Suprapubic skin (tissue), 4 donors: Measurements from ENCODE around the gene OR4C6. TPM values are rescaled to one million over a fixed set of nuclear protein-coding genes. Genes with fewer than 3 reads are reported as not detected.

Source experiments
- DNase-seq, 2 donors: peaks; one replicate each; pipeline ENCODE4 v3.0.0-alpha.2; 2019; ENCODE audit warnings: low spot score in 2 of 2
- H3K27ac ChIP-seq: fragments of 200-600 bp; sonication (generic); one replicate; pipeline ENCODE4 v1.5.1; 2019
- H3K27me3 ChIP-seq: fragments of 200-600 bp; sonication (generic); one replicate; pipeline ENCODE4 v1.5.1; 2019
- H3K36me3 ChIP-seq: fragments of 200-600 bp; sonication (generic); one replicate; pipeline ENCODE4 v1.5.1; 2019
- H3K4me1 ChIP-seq: fragments of 200-600 bp; sonication (generic); one replicate; pipeline ENCODE4 v1.5.1; 2019
- H3K4me3 ChIP-seq: fragments of 200-600 bp; sonication (generic); one replicate; pipeline ENCODE4 v1.5.1; 2019; ENCODE audit warnings: mild to moderate bottlenecking
- H3K9me3 ChIP-seq: fragments of 200-600 bp; sonication (generic); one replicate; pipeline ENCODE4 v1.5.1; 2019
- EP300 ChIP-seq: sonication (generic); formaldehyde crosslinking; IDR thresholded peaks from one replicate; pipeline ENCODE4 v1.6.1; 2017; ENCODE audit warnings: antibody characterized with exemption
- POLR2A ChIP-seq, 2 donors: fragments of 450-650 bp; IDR thresholded peaks; one replicate each; pipeline ENCODE4 v1.6.1; 2017; ENCODE audit warnings: antibody characterized with exemption in 2 of 2, mild to moderate bottlenecking in 2 of 2, moderate library complexity in 2 of 2
- POLR2AphosphoS5 ChIP-seq, 3 donors: sonication (generic); formaldehyde crosslinking; IDR thresholded peaks; one replicate each; pipeline ENCODE4 v1.6.1; 2017; ENCODE audit warnings: antibody characterized with exemption in 3 of 3
- WGBS: methylation state at CpG from one replicate; pipeline ENCODE4 v1.1.5; 2018; 5-methylcytosine and 5-hydroxymethylcytosine counted together
- total RNA-seq, 4 donors: library from RNA; depleted of rRNA; stranded (reverse); fragments of >200 nt; gene quantifications; one replicate each; pipeline ENCODE4 v1.1.0, GENCODE V29; 2016
- TF ChIP-seq, protein P1 (sequence below), 2 donors: fragments of 200-600 bp in 1 of 2; fragments of 450-650 bp in 1 of 2; sonication (generic) in 1 of 2; IDR thresholded peaks; one replicate each; pipeline ENCODE4 v1.5.1; 2016 to 2019; ENCODE audit warnings: antibody characterized with exemption in 2 of 2, mild to moderate bottlenecking in 1 of 2, moderate library complexity in 1 of 2

Gene OR4C6
- total RNA-seq, 4 donors from 2014 or later = not detected

- no peak for TF ChIP-seq EP300
- TF ChIP-seq POLR2AphosphoS5 (IDR thresholded peaks at IDR 0.05) = no peak
- TF ChIP-seq, protein P1, sequence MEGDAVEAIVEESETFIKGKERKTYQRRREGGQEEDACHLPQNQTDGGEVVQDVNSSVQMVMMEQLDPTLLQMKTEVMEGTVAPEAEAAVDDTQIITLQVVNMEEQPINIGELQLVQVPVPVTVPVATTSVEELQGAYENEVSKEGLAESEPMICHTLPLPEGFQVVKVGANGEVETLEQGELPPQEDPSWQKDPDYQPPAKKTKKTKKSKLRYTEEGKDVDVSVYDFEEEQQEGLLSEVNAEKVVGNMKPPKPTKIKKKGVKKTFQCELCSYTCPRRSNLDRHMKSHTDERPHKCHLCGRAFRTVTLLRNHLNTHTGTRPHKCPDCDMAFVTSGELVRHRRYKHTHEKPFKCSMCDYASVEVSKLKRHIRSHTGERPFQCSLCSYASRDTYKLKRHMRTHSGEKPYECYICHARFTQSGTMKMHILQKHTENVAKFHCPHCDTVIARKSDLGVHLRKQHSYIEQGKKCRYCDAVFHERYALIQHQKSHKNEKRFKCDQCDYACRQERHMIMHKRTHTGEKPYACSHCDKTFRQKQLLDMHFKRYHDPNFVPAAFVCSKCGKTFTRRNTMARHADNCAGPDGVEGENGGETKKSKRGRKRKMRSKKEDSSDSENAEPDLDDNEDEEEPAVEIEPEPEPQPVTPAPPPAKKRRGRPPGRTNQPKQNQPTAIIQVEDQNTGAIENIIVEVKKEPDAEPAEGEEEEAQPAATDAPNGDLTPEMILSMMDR (IDR thresholded peaks at IDR 0.05) = no peak
- no peak for TF ChIP-seq POLR2A (IDR thresholded peaks at IDR 0.05)
- 72% methylated on average over 4 of the region's 4 CpGs for WGBS
- H3K36me3 ChIP-seq = no peaks in the 10 kb centered on the region
Measured at GRCh38 chr11:55701429-55701828, 39.4 kb downstream of the OR4C6 start.

DNA sequence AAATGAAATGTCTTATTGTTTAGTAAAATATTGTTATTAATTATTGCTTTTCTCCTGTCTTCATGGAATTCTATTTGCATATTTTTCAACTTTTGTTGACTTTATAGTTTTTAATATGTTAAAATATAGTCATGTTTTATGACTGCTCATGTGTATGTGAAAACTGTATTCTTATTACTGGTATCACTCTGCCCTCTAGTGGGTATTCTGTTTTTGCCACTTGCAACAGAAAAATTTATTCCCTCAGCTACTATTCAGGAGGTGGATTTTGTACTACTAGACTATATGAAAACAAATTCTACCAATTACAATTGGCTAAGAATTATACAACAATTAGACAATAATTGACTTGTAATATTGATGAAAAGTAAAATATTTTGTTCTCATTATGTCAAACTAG lies 45.0 kb downstream of the OR4C6 start:
- no peak overlapping the region for H3K27ac ChIP-seq
- DNase-seq = no peak
- peaks cover 15% of the 10 kb centered on the region for H3K9me3 ChIP-seq
- TF ChIP-seq POLR2A (IDR thresholded peaks at IDR 0.05) (no peak), EP300 (no peak), POLR2AphosphoS5 (IDR thresholded peaks at IDR 0.05) (no peak)
- TF ChIP-seq, protein P1 (IDR thresholded peaks at IDR 0.05) = no peak
- no peaks in the 10 kb centered on the region for H3K27me3 ChIP-seq
- no peak overlapping the region for H3K4me3 ChIP-seq
- H3K4me1 ChIP-seq = no peaks in the 10 kb centered on the region
- H3K36me3 ChIP-seq = no peaks in the 10 kb centered on the region

More at GRCh38 chr11:55701429-55701828, 39.4 kb downstream of the OR4C6 start:
- peaks cover 24% of the 10 kb centered on the region for H3K9me3 ChIP-seq
- H3K27me3 ChIP-seq = no peaks in the 10 kb centered on the region
- H3K4me1 ChIP-seq = no peaks in the 10 kb centered on the region
- no peak for DNase-seq
- no peak overlapping the region for H3K4me3 ChIP-seq
- H3K27ac ChIP-seq = no peak overlapping the region

GRCh38 chr11:55714982-55715888 lies 53.2 kb downstream of the OR4C6 start:
- WGBS = 30% methylated on average over 10 of the region's 10 CpGs
- Histone ChIP-seq H3K9me3 (peaks cover 13% of the 10 kb centered on the region), H3K27me3 (no peaks in the 10 kb centered on the region), H3K27ac (no peak overlapping the region), H3K4me1 (no peaks in the 10 kb centered on the region), H3K36me3 (no peaks in the 10 kb centered on the region), H3K4me3 (no peak overlapping the region)
- DNase-seq = no peak
- TF ChIP-seq POLR2AphosphoS5 (IDR thresholded peaks at IDR 0.05) (no peak), POLR2A (IDR thresholded peaks at IDR 0.05) (no peak), EP300 (no peak)
- TF ChIP-seq, protein P1 (IDR thresholded peaks at IDR 0.05) = no peak

Other genes with a start within 250 kb of the OR4C6 start
- not detected for gene OR4C15, start 107.7 kb upstream of the OR4C6 start, total RNA-seq
- not detected for gene OR4C16, start 90.1 kb upstream of the OR4C6 start, total RNA-seq
- not detected for gene OR4C11, start 54.6 kb upstream of the OR4C6 start, total RNA-seq
- gene OR4P4, start 27.1 kb upstream of the OR4C6 start, total RNA-seq = not detected
- gene OR4S2, start 13.9 kb upstream of the OR4C6 start, total RNA-seq = not detected
- gene OR5D13, start 111.2 kb downstream of the OR4C6 start, total RNA-seq = not detected
- not detected for gene OR5D14, start 133.4 kb downstream of the OR4C6 start, total RNA-seq
- gene OR5L1, start 149.2 kb downstream of the OR4C6 start, total RNA-seq = not detected
- gene OR5D18, start 157.4 kb downstream of the OR4C6 start, total RNA-seq = not detected
- gene OR5L2, start 165.0 kb downstream of the OR4C6 start, total RNA-seq = not detected
- not detected for gene OR5D16, start 176.6 kb downstream of the OR4C6 start, total RNA-seq
- not detected for gene TRIM51, start 221.1 kb downstream of the OR4C6 start, total RNA-seq